Esophagus squamous epithelium (tissue), 4 donors: ENCODE measurements around the gene BRAF.

Experiments used
- CTCF ChIP-seq, 6 experiments: fragments of 450-650 bp in 4 of 6; fragments of 200-600 bp in 2 of 6; sonication (generic) in 2 of 6; IDR thresholded peaks; one replicate each; pipeline ENCODE4 v1.5.1; 2016 to 2019; ENCODE audit warnings: antibody characterized with exemption in 6 of 6, mild to moderate bottlenecking in 4 of 6, moderate library complexity in 4 of 6
- POLR2A ChIP-seq, 4 donors: fragments of 450-650 bp; IDR thresholded peaks; one replicate each; pipeline ENCODE4 v1.6.1; 2017; ENCODE audit warnings: antibody characterized with exemption in 4 of 4, mild to moderate bottlenecking in 4 of 4, moderate library complexity in 3 of 4

GRCh38 chr7:140866926-140867325 is 57.8 kb downstream of the BRAF start:
- TF ChIP-seq CTCF (IDR thresholded peaks at IDR 0.05) (no peak), POLR2A (IDR thresholded peaks at IDR 0.05) (no peak)
